MG63 (cell line): ENCODE measurements around the gene LETMD1. TPM values are rescaled to one million over a fixed set of nuclear protein-coding genes. Genes with fewer than 3 reads are reported as not detected.
"Not testable (repeated sequence)": the region's sequence is repeated elsewhere in the genome, so short reads cannot be mapped to it uniquely, and the experiment has no call there.

Experiments used
- DNase-seq: peaks from one replicate; pipeline ENCODE4 v3.0.0-alpha.2; 2020
- H3K27me3 ChIP-seq: fragments of 250-450 bp; sonication (Bioruptor Pico); 2 replicates; pipeline ENCODE4 v1.5.1; 2020; ENCODE audit warnings: mild to moderate bottlenecking, moderate library complexity
- H3K36me3 ChIP-seq: fragments of 250-450 bp; sonication (Bioruptor Pico); 2 replicates; pipeline ENCODE4 v1.5.1; 2020; ENCODE audit warnings: mild to moderate bottlenecking, moderate library complexity
- H3K4me3 ChIP-seq: fragments of 250-450 bp; sonication (Bioruptor Pico); 2 replicates; pipeline ENCODE4 v1.5.1; 2020; ENCODE audit warnings: mild to moderate bottlenecking, moderate library complexity
- H3K9me3 ChIP-seq: fragments of 250-450 bp; sonication (Bioruptor Pico); 2 replicates; pipeline ENCODE4 v1.5.1; 2020; ENCODE audit warnings: mild to moderate bottlenecking, moderate library complexity
- total RNA-seq: library from RNA; depleted of rRNA; stranded (reverse); fragments of >200 nt; shearing (Covaris generic); gene quantifications from 2 replicates; pipeline ENCODE4 v1.2.3, GENCODE V29; 2014; ENCODE audit warnings: low replicate concordance; rRNA removed

LETMD1 gene
- 27.5 and 28.8 TPM in 2 replicates for total RNA-seq

GRCh38 chr12:51047655-51048540 is at the start of gene LETMD1:
LETMD1 (plus strand) TSS chr12:51048327; CDS start chr12:51048357, 30 bp downstream.
- DNase-seq = peak; percentile 95
- Histone ChIP-seq H3K27me3 (no peaks in the 10 kb centered on the region), H3K4me3 (peak within 1 kb of the TSS; percentile 99), H3K36me3 (peaks cover 30% of the 10 kb centered on the region), H3K9me3 (no peaks in the 10 kb centered on the region)

DNA sequence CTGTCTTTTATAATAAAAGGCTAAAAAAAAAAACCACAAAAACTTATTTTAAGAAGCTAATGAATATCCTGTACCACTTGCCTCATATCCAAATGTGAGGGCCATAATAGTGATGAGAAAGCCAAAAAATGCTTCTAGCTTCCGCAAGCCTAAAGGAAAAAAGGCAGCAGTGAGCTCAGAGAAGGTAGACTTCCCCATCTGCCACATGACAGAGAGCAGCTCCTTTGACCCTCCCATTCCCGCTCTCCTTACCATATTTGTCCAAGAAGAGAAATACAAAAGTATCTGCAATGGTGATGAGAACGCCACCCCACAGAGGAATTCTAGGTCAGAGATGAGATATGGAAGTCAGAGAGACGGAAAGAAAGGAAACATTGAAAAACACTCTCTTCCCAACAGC is 49.0 kb upstream of the LETMD1 start:
- DNase-seq = no peak
- H3K4me3 ChIP-seq = no peak overlapping the region
- H3K27me3 ChIP-seq = no peaks in the 10 kb centered on the region
- peaks cover 47% of the 10 kb centered on the region for H3K36me3 ChIP-seq
- no peaks in the 10 kb centered on the region for H3K9me3 ChIP-seq

DNA sequence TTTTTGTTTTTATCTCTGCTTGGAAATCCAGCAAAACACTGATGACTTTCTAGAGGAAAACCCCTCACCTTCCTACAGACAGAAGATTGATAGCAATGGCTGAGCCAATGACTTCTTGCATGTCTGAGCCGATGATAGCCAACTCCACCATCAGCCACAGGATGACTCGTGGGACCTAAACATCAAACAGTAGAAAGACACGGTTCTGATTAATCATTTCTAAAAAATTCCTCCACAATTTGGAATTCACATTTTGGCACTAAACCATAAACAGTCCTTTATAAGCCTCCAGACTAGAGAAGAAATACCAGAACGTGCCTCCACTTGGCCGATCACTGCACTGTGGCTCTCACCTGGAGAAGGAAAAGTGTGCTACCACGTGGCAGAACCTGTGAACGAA is 47.9 kb upstream of the LETMD1 start:
- peaks cover 53% of the 10 kb centered on the region for H3K36me3 ChIP-seq
- DNase-seq = peak; percentile 62
- no peak overlapping the region for H3K4me3 ChIP-seq
- no peaks in the 10 kb centered on the region for H3K27me3 ChIP-seq
- H3K9me3 ChIP-seq = no peaks in the 10 kb centered on the region

GRCh38 chr12:51001799-51002198 is 46.3 kb upstream of the LETMD1 start:
- Histone ChIP-seq H3K27me3 (no peaks in the 10 kb centered on the region), H3K36me3 (peaks cover 46% of the 10 kb centered on the region), H3K9me3 (no peaks in the 10 kb centered on the region), H3K4me3 (no peak overlapping the region)
- no peak for DNase-seq

DNA sequence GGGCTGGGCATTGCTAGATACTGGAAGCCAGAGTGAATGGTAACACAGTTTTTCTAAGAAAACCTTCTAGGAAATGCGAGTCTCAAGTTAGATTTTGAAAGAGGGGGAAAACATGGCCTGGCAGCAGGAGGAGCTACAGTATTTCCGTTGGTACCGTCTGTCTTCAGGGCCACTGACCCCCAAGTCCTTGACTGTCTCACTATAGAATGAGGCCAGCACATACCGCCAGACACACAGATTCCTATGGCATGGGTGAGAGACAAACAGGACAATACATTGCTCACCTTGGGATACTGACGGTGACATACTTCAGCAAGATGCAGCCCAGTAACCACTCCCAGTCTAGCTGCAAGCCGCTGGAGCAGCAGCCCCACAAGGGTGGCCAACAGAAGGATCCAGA is 43.6 kb upstream of the LETMD1 start:
- H3K4me3 ChIP-seq = no peak overlapping the region
- H3K9me3 ChIP-seq = no peaks in the 10 kb centered on the region
- peaks cover 39% of the 10 kb centered on the region for H3K36me3 ChIP-seq

GRCh38 chr12:51005030-51005429 is 43.1 kb upstream of the LETMD1 start:
- H3K9me3 ChIP-seq = no peaks in the 10 kb centered on the region
- H3K27me3 ChIP-seq = no peaks in the 10 kb centered on the region
- DNase-seq = no peak
- H3K4me3 ChIP-seq = no peak overlapping the region
- peaks cover 33% of the 10 kb centered on the region for H3K36me3 ChIP-seq

More for the DNA sequence above, 43.6 kb upstream of the LETMD1 start:
- H3K27me3 ChIP-seq = no peaks in the 10 kb centered on the region
- no peak for DNase-seq

GRCh38 chr12:51005671-51006070 is 42.5 kb upstream of the LETMD1 start:
- Histone ChIP-seq H3K36me3 (peaks cover 29% of the 10 kb centered on the region), H3K4me3 (no peak overlapping the region), H3K27me3 (no peaks in the 10 kb centered on the region), H3K9me3 (no peaks in the 10 kb centered on the region)
- DNase-seq = no peak

GRCh38 chr12:51008329-51009055 is 39.6 kb upstream of the LETMD1 start:
- peaks cover 23% of the 10 kb centered on the region for H3K36me3 ChIP-seq
- no peak for DNase-seq
- no peaks in the 10 kb centered on the region for H3K27me3 ChIP-seq
- H3K4me3 ChIP-seq = no peak overlapping the region
- H3K9me3 ChIP-seq = no peaks in the 10 kb centered on the region

DNA sequence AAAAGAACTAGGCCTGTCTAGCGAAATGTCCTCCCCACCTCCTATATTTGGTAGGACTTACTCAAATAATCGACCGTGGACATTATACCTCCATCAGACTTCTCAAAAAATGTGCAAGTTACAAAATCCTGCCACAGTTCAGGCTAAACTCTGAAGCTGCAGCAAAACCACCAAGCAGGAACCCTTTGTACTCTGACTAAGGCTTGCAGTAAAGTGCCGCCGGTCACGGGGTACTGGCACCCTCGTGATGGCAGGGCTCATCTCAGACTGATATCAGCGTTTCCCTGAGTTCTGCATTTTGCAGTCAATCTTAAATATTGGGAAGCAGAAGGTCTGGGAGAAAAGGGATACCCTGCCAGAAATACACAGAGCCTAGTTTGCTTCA is 39.1 kb upstream of the LETMD1 start:
- Histone ChIP-seq H3K36me3 (peaks cover 19% of the 10 kb centered on the region), H3K9me3 (no peaks in the 10 kb centered on the region), H3K27me3 (no peaks in the 10 kb centered on the region), H3K4me3 (no peak overlapping the region)
- DNase-seq = no peak

GRCh38 chr12:51011955-51012354 is 36.2 kb upstream of the LETMD1 start:
- peak; percentile 6 for DNase-seq
- no peaks in the 10 kb centered on the region for H3K9me3 ChIP-seq

GRCh38 chr12:51012570-51013236 is 35.4 kb upstream of the LETMD1 start:
- no peak for DNase-seq
- H3K4me3 ChIP-seq = no peak overlapping the region

More at GRCh38 chr12:51011955-51012354, 36.2 kb upstream of the LETMD1 start:
- H3K27me3 ChIP-seq = no peaks in the 10 kb centered on the region
- peaks cover 6% of the 10 kb centered on the region for H3K36me3 ChIP-seq
- H3K4me3 ChIP-seq = no peak overlapping the region

GRCh38 chr12:51013441-51013840 is 34.7 kb upstream of the LETMD1 start:
- no peak overlapping the region for H3K4me3 ChIP-seq
- no peaks in the 10 kb centered on the region for H3K9me3 ChIP-seq
- DNase-seq = no peak
- H3K27me3 ChIP-seq = no peaks in the 10 kb centered on the region
- no peaks in the 10 kb centered on the region for H3K36me3 ChIP-seq

More at GRCh38 chr12:51012570-51013236, 35.4 kb upstream of the LETMD1 start:
- peaks cover 2% of the 10 kb centered on the region for H3K36me3 ChIP-seq
- no peaks in the 10 kb centered on the region for H3K27me3 ChIP-seq
- no peaks in the 10 kb centered on the region for H3K9me3 ChIP-seq

DNA sequence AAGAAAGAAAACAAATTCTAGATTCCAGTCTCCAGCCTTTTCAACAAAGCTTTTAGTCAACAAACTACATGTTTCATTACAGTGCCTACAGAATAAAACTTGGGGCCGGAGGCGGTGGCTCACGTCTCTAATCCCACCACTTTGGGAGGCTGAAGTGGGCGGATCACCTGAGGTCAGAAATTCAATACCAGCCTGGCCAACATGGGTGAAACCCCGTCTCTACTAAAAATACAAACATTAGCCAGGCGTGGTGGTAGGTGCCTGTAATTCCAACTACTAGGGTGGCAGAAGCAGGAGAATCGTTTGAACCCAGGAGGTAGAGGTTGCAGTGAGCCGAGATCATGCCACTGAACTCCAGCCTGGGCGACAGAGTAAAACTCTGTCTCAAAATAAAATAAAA is 33.7 kb upstream of the LETMD1 start:
- DNase-seq, H3K4me3 ChIP-seq, H3K27me3 ChIP-seq, H3K9me3 ChIP-seq, H3K36me3 ChIP-seq: not testable (repeated sequence)

- no peak for DNase-seq
These were observed 30.7 kb upstream of the LETMD1 start for GRCh38 chr12:51017452-51017851.

DNA sequence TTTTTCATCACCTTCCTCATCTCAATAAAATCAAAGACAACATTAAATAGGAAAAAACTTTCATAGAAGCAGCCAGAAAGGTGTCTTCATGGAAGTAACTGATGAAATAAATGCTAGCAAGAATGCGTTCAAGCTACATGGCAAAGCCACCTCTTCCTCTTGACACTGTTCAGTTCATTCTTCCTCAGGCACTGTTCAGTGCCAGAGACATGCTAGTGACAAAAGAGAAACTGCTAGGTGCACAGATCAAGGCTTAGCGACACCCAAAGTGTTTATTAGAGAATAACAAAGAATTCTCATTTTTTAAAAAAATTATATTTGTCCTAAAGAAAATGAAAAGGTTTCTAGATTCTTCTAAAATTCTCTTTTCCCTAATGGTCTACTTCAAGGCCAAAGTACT is 29.2 kb upstream of the LETMD1 start:
- Histone ChIP-seq H3K27me3 (no peaks in the 10 kb centered on the region), H3K36me3 (peaks cover 1% of the 10 kb centered on the region; the same call in 1 of the 2 replicates), H3K9me3 (no peaks in the 10 kb centered on the region), H3K4me3 (no peak overlapping the region)
- DNase-seq = no peak

More at GRCh38 chr12:51017452-51017851, 30.7 kb upstream of the LETMD1 start:
- H3K4me3 ChIP-seq = no peak overlapping the region
- no peaks in the 10 kb centered on the region; the same call in 1 of the 2 replicates for H3K36me3 ChIP-seq
- H3K9me3 ChIP-seq = no peaks in the 10 kb centered on the region
- H3K27me3 ChIP-seq = no peaks in the 10 kb centered on the region

DNA sequence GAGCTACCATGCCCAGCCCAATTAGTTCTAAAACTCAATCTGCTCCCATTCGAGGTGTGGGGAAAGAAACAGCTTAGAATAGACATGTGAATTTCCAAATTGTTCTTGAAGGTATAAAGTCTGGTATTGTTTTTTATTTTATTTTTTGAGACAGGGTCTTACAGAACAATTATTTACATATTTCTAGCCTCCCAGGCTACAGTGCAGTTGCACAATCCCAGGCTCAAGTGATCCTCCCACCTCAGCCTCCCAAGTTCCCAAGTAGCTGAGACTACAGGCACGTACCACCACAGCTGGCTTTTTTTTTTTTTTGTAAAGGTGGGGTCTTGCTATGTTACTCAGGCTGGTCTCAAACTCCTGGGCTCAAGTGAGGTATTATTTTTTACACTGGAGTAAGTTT is 28.2 kb upstream of the LETMD1 start:
- Histone ChIP-seq H3K27me3 (no peaks in the 10 kb centered on the region), H3K9me3 (no peaks in the 10 kb centered on the region), H3K36me3 (peaks cover 2% of the 10 kb centered on the region; the same call in 1 of the 2 replicates), H3K4me3 (no peak overlapping the region)
- no peak for DNase-seq
